GM12878 (cell line): Measurements from ENCODE around the gene MITD1. TPM values are rescaled to one million over a fixed set of nuclear protein-coding genes. Genes with fewer than 3 reads are reported as not detected.

Experiments used
- ATF3 ChIP-seq: IDR thresholded peaks from 2 replicates; pipeline ENCODE4 v1.6.1; 2011; ENCODE audit warnings: low read depth, mild to moderate bottlenecking, low read length, moderate library complexity, borderline replicate concordance; ENCODE audit errors: extremely low read depth
- BCL11A ChIP-seq: IDR thresholded peaks from 2 replicates; pipeline ENCODE4 v1.6.1; 2011; ENCODE audit warnings: low read depth, low read length
- CBFB ChIP-seq: IDR thresholded peaks from 2 replicates; pipeline ENCODE4 v1.6.1; 2016; ENCODE audit warnings: antibody characterized with exemption, low read depth
- CHD2 ChIP-seq: IDR thresholded peaks from 2 replicates; pipeline ENCODE4 v1.6.1; 2011; ENCODE audit warnings: low read depth, low read length, improper control_type of control experiment, borderline replicate concordance
- EZH2 ChIP-seq: IDR thresholded peaks from 2 replicates; pipeline ENCODE4 v1.6.1; 2012; ENCODE audit warnings: low read depth, mild to moderate bottlenecking, control low read depth, inconsistent platforms, low read length, borderline replicate concordance; ENCODE audit not compliant: control insufficient read depth
- HCFC1 ChIP-seq: fragments of 150-350 bp; IDR thresholded peaks from 2 replicates; pipeline ENCODE4 v1.6.1; 2014; ENCODE audit warnings: low read length
- HDGF ChIP-seq: fragments of 450-650 bp; IDR thresholded peaks from 2 replicates; pipeline ENCODE4 v1.6.1; 2016; ENCODE audit warnings: antibody characterized with exemption
- HSF1 ChIP-seq: fragments of 150-350 bp; IDR thresholded peaks from 2 replicates; pipeline ENCODE4 v1.6.1; 2014; ENCODE audit warnings: mild to moderate bottlenecking, low read depth, low read length
- JUND ChIP-seq: IDR thresholded peaks from 2 replicates; pipeline ENCODE4 v1.6.1; 2012; ENCODE audit warnings: low read depth, mild to moderate bottlenecking, low read length, improper control_type of control experiment, moderate library complexity
- LARP7 ChIP-seq: fragments of 450-650 bp; IDR thresholded peaks from 2 replicates; pipeline ENCODE4 v1.6.1; 2017; ENCODE audit warnings: mild to moderate bottlenecking
- NBN ChIP-seq: fragments of 450-650 bp; IDR thresholded peaks from 2 replicates; pipeline ENCODE4 v1.6.1; 2016
- NR2C1 ChIP-seq: fragments of 450-650 bp; IDR thresholded peaks from 2 replicates; pipeline ENCODE4 v1.6.1; 2017; ENCODE audit warnings: antibody characterized with exemption, mild to moderate bottlenecking, moderate library complexity
- PAX5 ChIP-seq: IDR thresholded peaks from 2 replicates; pipeline ENCODE4 v1.6.1; 2011; ENCODE audit warnings: low read depth, low read length, borderline replicate concordance
- SMARCA5 ChIP-seq: fragments of 450-650 bp; IDR thresholded peaks from 2 replicates; pipeline ENCODE4 v1.6.1; 2017; ENCODE audit warnings: mild to moderate bottlenecking
- SP1 ChIP-seq: IDR thresholded peaks from one replicate; pipeline ENCODE4 v1.6.1; 2011; ENCODE audit warnings: low read depth, low read length
- SREBF1 ChIP-seq: IDR thresholded peaks from 2 replicates; pipeline ENCODE4 v1.6.1; 2012; ENCODE audit warnings: mild to moderate bottlenecking, low read length
- TCF12 ChIP-seq: IDR thresholded peaks from 2 replicates; pipeline ENCODE4 v1.6.1; 2011; ENCODE audit warnings: low read depth, mild to moderate bottlenecking, low read length
- YBX1 ChIP-seq: fragments of 450-650 bp; IDR thresholded peaks from 2 replicates; pipeline ENCODE4 v1.6.1; 2016; ENCODE audit warnings: antibody characterized with exemption
- YY1 ChIP-seq: IDR thresholded peaks from 2 replicates; pipeline ENCODE4 v1.6.1; 2011; ENCODE audit warnings: low read depth, mild to moderate bottlenecking, low read length
- ZBED1 ChIP-seq: IDR thresholded peaks from 2 replicates; pipeline ENCODE4 v1.6.1; 2016; ENCODE audit warnings: borderline replicate concordance
- ZBTB33 ChIP-seq: fragments of 450-650 bp; IDR thresholded peaks from 2 replicates; pipeline ENCODE4 v1.6.1; 2017; ENCODE audit warnings: mild to moderate bottlenecking
- ZNF217 ChIP-seq: fragments of 450-650 bp; IDR thresholded peaks from 2 replicates; pipeline ENCODE4 v1.6.1; 2017; ENCODE audit warnings: antibody characterized with exemption, mild to moderate bottlenecking
- ZZZ3 ChIP-seq: IDR thresholded peaks from 2 replicates; pipeline ENCODE4 v1.6.1; 2011; ENCODE audit warnings: low read depth; ENCODE audit not compliant: control insufficient read depth, insufficient read length
- polyA plus RNA-seq, 11 experiments: library from polyadenylated mRNA; depleted of rRNA in 4 of 11; unstranded in 6 of 11; stranded (reverse) in 5 of 11; fragments of >200 nt; fragmentation: Nextera tagmentation in 4 of 11; fragmentation: Illumina TruSeq in 1 of 11; extraction: Ambion mirVana in 4 of 11; extraction: Trizol in 1 of 11; gene quantifications; 1 replicate in 1 of 11; 2 replicates in 10 of 11; pipeline versions ENCODE4 v1.2.1 to v1.2.3, GENCODE V29; 2011 to 2016; ENCODE audit warnings: inconsistent platforms in 2 of 11, missing spikeins in 2 of 11, low read depth in 1 of 11
- total RNA-seq, 4 experiments: library from RNA; depleted of rRNA in 3 of 4; stranded (reverse); fragments of >200 nt in 3 of 4; fragmentation: Illumina TruSeq in 1 of 4; extraction: Trizol in 1 of 4; gene quantifications; 2 replicates each; pipeline versions ENCODE4 v1.2.1 to v1.2.3, GENCODE V29; 2013 to 2021
- TF ChIP-seq, protein P1 (sequence below): fragments of 450-650 bp; IDR thresholded peaks from 2 replicates; pipeline ENCODE4 v1.6.1; 2014; ENCODE audit warnings: mild to moderate bottlenecking
- TF ChIP-seq, protein P2 (sequence below), 3 experiments: IDR thresholded peaks in 2 of 3; conservative IDR thresholded peaks in 1 of 3; 2 replicates each; pipeline ENCODE4 v1.5.1; 2011; ENCODE audit warnings: low read depth in 3 of 3, low read length in 3 of 3, mild to moderate bottlenecking in 3 of 3, control low read depth in 2 of 3, moderate library complexity in 2 of 3, inconsistent platforms in 1 of 3, mixed read lengths in 1 of 3; ENCODE audit not compliant: control insufficient read depth in 2 of 3, insufficient read depth in 1 of 3; ENCODE audit errors: extremely low read depth in 1 of 3

Gene MITD1
- total and polyA plus RNA-seq, 10 of the 15 experiments (the other 5 are each of a cell fraction or from before 2014, with no cell fraction given): 33.0 to 116 (median 63.5) TPM

GRCh38 chr2:99180755-99181623 is at the start of gene MITD1, which contains the start of gene MRPL30 (continued):
- peak; percentile 90; the same call in 1 of the 2 replicates for TF ChIP-seq SMARCA5
- peak; percentile 96 for TF ChIP-seq NR2C1
- peak; percentile 67 for TF ChIP-seq PAX5
- TF ChIP-seq TCF12: peak; percentile 66
- TF ChIP-seq, protein P1, sequence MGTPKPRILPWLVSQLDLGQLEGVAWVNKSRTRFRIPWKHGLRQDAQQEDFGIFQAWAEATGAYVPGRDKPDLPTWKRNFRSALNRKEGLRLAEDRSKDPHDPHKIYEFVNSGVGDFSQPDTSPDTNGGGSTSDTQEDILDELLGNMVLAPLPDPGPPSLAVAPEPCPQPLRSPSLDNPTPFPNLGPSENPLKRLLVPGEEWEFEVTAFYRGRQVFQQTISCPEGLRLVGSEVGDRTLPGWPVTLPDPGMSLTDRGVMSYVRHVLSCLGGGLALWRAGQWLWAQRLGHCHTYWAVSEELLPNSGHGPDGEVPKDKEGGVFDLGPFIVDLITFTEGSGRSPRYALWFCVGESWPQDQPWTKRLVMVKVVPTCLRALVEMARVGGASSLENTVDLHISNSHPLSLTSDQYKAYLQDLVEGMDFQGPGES: 0 out of 2 replicates have a peak, but pooled peaks have one; percentile 46
- TF ChIP-seq EZH2: no peak
- TF ChIP-seq, protein P2, sequence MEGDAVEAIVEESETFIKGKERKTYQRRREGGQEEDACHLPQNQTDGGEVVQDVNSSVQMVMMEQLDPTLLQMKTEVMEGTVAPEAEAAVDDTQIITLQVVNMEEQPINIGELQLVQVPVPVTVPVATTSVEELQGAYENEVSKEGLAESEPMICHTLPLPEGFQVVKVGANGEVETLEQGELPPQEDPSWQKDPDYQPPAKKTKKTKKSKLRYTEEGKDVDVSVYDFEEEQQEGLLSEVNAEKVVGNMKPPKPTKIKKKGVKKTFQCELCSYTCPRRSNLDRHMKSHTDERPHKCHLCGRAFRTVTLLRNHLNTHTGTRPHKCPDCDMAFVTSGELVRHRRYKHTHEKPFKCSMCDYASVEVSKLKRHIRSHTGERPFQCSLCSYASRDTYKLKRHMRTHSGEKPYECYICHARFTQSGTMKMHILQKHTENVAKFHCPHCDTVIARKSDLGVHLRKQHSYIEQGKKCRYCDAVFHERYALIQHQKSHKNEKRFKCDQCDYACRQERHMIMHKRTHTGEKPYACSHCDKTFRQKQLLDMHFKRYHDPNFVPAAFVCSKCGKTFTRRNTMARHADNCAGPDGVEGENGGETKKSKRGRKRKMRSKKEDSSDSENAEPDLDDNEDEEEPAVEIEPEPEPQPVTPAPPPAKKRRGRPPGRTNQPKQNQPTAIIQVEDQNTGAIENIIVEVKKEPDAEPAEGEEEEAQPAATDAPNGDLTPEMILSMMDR (IDR thresholded peaks at IDR 0.05 in 2 of 3, conservative IDR thresholded peaks at IDR 0.05 in 1 of 3; ENCODE audit: control insufficient read depth in 2 of 3, extremely low read depth in 1 of 3, insufficient read depth in 1 of 3, low read depth in 3 of 3, low read length in 3 of 3): no peak
- TF ChIP-seq ATF3: peak; percentile 87; the same call in 1 of the 2 replicates
- TF ChIP-seq BCL11A: no peak
- no peak for TF ChIP-seq JUND
- TF ChIP-seq HCFC1: peak; percentile 92
- peak; percentile 92 for TF ChIP-seq SP1
- TF ChIP-seq YY1: peak; percentile 91
- TF ChIP-seq YBX1: no peak
- no peak for TF ChIP-seq ZNF217
- peak; percentile 87 for TF ChIP-seq NBN
- peak; percentile 89; the same call in 1 of the 2 replicates for TF ChIP-seq LARP7
- no peak for TF ChIP-seq HSF1
- TF ChIP-seq ZBTB33: 0 out of 2 replicates have a peak, but pooled peaks have one; percentile 43
- TF ChIP-seq SREBF1: peak; percentile 68; the same call in 1 of the 2 replicates
- peak; percentile 81 for TF ChIP-seq CHD2
- TF ChIP-seq ZZZ3: peak; percentile 57
- TF ChIP-seq HDGF: no peak
- TF ChIP-seq CBFB: no peak; the same call in 1 of the 2 replicates
- no peak; the same call in 1 of the 2 replicates for TF ChIP-seq ZBED1
